HepG2 (cell line): ENCODE measurements around the gene CHEK1. TPM values are rescaled to one million over a fixed set of nuclear protein-coding genes. Genes with fewer than 3 reads are reported as not detected.

Source experiments
- DDIT3 ChIP-seq: sonication (generic); formaldehyde crosslinking; IDR thresholded peaks from 2 replicates; pipeline ENCODE4 v1.4.0; 2020; ENCODE audit warnings: mild to moderate bottlenecking, missing genetic modification reagents
- ISL2 ChIP-seq: sonication (generic); formaldehyde crosslinking; IDR thresholded peaks from 2 replicates; pipeline ENCODE4 v1.5.0; 2020; ENCODE audit warnings: missing genetic modification reagents
- KDM5A ChIP-seq: fragments of 200-600 bp; sonication (generic); IDR thresholded peaks from 2 replicates; pipeline ENCODE4 v1.7.0; 2018; ENCODE audit warnings: antibody characterized with exemption, mild to moderate bottlenecking, low read length, borderline replicate concordance
- KMT2A ChIP-seq: sonication (generic); formaldehyde crosslinking; IDR thresholded peaks from 2 replicates; pipeline ENCODE4 v1.4.0; 2020; ENCODE audit warnings: missing genetic modification reagents
- SNRNP70 ChIP-seq: fragments of 200-400 bp; formaldehyde crosslinking; IDR thresholded peaks from 2 replicates; pipeline ENCODE4 v1.6.1; 2017; ENCODE audit warnings: mild to moderate bottlenecking, low read depth, low read length, moderate library complexity
- SP4 ChIP-seq: sonication (generic); formaldehyde crosslinking; IDR thresholded peaks from 2 replicates; pipeline ENCODE4 v1.8.1; 2023; ENCODE audit warnings: mild to moderate bottlenecking, missing genetic modification reagents
- TEAD3 ChIP-seq: optimal IDR thresholded peaks from 2 replicates; pipeline ENCODE3; 2016; ENCODE audit warnings: borderline replicate concordance
- ZFP41 ChIP-seq: sonication (generic); formaldehyde crosslinking; IDR thresholded peaks from 2 replicates; pipeline ENCODE4 v1.4.0; 2020; ENCODE audit warnings: mild to moderate bottlenecking, missing genetic modification reagents, borderline replicate concordance
- ZNF12 ChIP-seq: sonication (generic); formaldehyde crosslinking; IDR thresholded peaks from 2 replicates; pipeline ENCODE4 v1.5.0; 2020; ENCODE audit warnings: missing genetic modification reagents
- ZNF318 ChIP-seq: sonication (generic); formaldehyde crosslinking; IDR thresholded peaks from 2 replicates; pipeline ENCODE4 v1.4.0; 2020; ENCODE audit warnings: mild to moderate bottlenecking, missing genetic modification reagents
- polyA plus RNA-seq, 8 experiments: library from polyadenylated mRNA; depleted of rRNA in 3 of 8; stranded (reverse) in 7 of 8; unstranded in 1 of 8; fragments of >200 nt; fragmentation: Illumina TruSeq in 4 of 8; extraction: Trizol in 4 of 8; gene quantifications; 2 replicates each; pipeline versions ENCODE4 v1.2.1 to v1.2.3, GENCODE V29; 2011 to 2016; ENCODE audit warnings: low read depth in 4 of 8, missing spikeins in 1 of 8, mixed read lengths in 1 of 8; ENCODE audit not compliant: insufficient read depth in 1 of 8
- total RNA-seq, 5 experiments: library from RNA; depleted of rRNA; stranded (reverse); fragments of >200 nt; fragmentation: Illumina TruSeq; extraction: Trizol; gene quantifications; 2 replicates each; pipeline ENCODE4 v1.2.3, GENCODE V29; 2016; ENCODE audit warnings: low read depth in 1 of 5

Gene CHEK1
- total and polyA plus RNA-seq, 2 of the 13 experiments (the other 11 are each of a cell fraction or from before 2014, with no cell fraction given) = 17.8 to 83.2 TPM

- TF ChIP-seq ISL2 (CRISPR knock-in tag) (0 out of 2 replicates have a peak, but pooled peaks have one; percentile 2), SP4 (CRISPR knock-in tag) (no peak), KDM5A (0 out of 2 replicates have a peak, but pooled peaks have one; percentile 44), ZNF12 (0 out of 2 replicates have a peak, but pooled peaks have one; percentile 3), TEAD3 (CRISPR knock-in tag) (no peak), ZNF318 (no peak), SNRNP70 (no peak), KMT2A (CRISPR knock-in tag) (0 out of 2 replicates have a peak, but pooled peaks have one; percentile 70), ZFP41 (CRISPR knock-in tag) (no peak), DDIT3 (no peak)
Measured at GRCh38 chr11:125593114-125593820, 31.7 kb upstream of the CHEK1 start (continued).
